Measurements from ENCODE around the gene OR2V1. TPM values are rescaled to one million over a fixed set of nuclear protein-coding genes. Genes with fewer than 3 reads are reported as not detected.

OR2V1 gene
- total RNA-seq, 1 donor from 2014 or later: not detected

GRCh38 chr5:181121675-181122561 is 9.1 kb downstream of the OR2V1 start:
- Mint-ChIP-seq H3K27me3 (peaks cover 89% of the 10 kb centered on the region), H3K36me3 (no peaks in the 10 kb centered on the region), H3K27ac (no peak overlapping the region), H3K4me3 (no peak overlapping the region), H3K9me3 (no peaks in the 10 kb centered on the region), H3K4me1 (ENCODE audit: unreplicated experiment) (no peaks in the 10 kb centered on the region)
- peak; percentile 36 for TF ChIP-seq CTCF (conservative IDR thresholded peaks at IDR 0.05)
- no peak for DNase-seq (ENCODE audit: extremely low spot score, unreplicated experiment)

- Mint-ChIP-seq H3K4me1 (ENCODE audit: unreplicated experiment) (no peaks in the 10 kb centered on the region), H3K36me3 (no peaks in the 10 kb centered on the region), H3K27ac (no peak overlapping the region), H3K9me3 (no peaks in the 10 kb centered on the region), H3K27me3 (peaks cover 90% of the 10 kb centered on the region), H3K4me3 (no peak overlapping the region)
- no peak for TF ChIP-seq CTCF (conservative IDR thresholded peaks at IDR 0.05)
- no peak for DNase-seq (ENCODE audit: extremely low spot score, unreplicated experiment)
These were observed 10.2 kb downstream of the OR2V1 start for GRCh38 chr5:181120761-181121160.

GRCh38 chr5:181120306-181120705 is 10.7 kb downstream of the OR2V1 start:
- no peak overlapping the region for H3K27ac Mint-ChIP-seq
- no peak overlapping the region for H3K4me3 Mint-ChIP-seq
- DNase-seq (ENCODE audit: extremely low spot score, unreplicated experiment): no peak
- no peak for TF ChIP-seq CTCF (conservative IDR thresholded peaks at IDR 0.05)
- no peaks in the 10 kb centered on the region for H3K9me3 Mint-ChIP-seq
- no peaks in the 10 kb centered on the region for H3K36me3 Mint-ChIP-seq
- H3K27me3 Mint-ChIP-seq: peaks cover 92% of the 10 kb centered on the region
- no peaks in the 10 kb centered on the region for H3K4me1 Mint-ChIP-seq (ENCODE audit: unreplicated experiment)

GRCh38 chr5:181119105-181119504 is 11.9 kb downstream of the OR2V1 start:
- no peaks in the 10 kb centered on the region for H3K4me1 Mint-ChIP-seq (ENCODE audit: unreplicated experiment)
- H3K27ac Mint-ChIP-seq: no peak overlapping the region
- peaks cover 94% of the 10 kb centered on the region for H3K27me3 Mint-ChIP-seq
- no peak overlapping the region for H3K4me3 Mint-ChIP-seq
- H3K36me3 Mint-ChIP-seq: no peaks in the 10 kb centered on the region
- no peak for TF ChIP-seq CTCF (conservative IDR thresholded peaks at IDR 0.05)
- H3K9me3 Mint-ChIP-seq: no peaks in the 10 kb centered on the region
- DNase-seq (ENCODE audit: extremely low spot score, unreplicated experiment): no peak

- Mint-ChIP-seq H3K9me3 (no peaks in the 10 kb centered on the region), H3K27ac (no peak overlapping the region), H3K4me1 (ENCODE audit: unreplicated experiment) (no peaks in the 10 kb centered on the region), H3K36me3 (no peaks in the 10 kb centered on the region), H3K4me3 (no peak overlapping the region), H3K27me3 (peaks cover 92% of the 10 kb centered on the region)
- TF ChIP-seq CTCF (conservative IDR thresholded peaks at IDR 0.05): no peak
- DNase-seq (ENCODE audit: extremely low spot score, unreplicated experiment): no peak
These were observed 12.6 kb downstream of the OR2V1 start for GRCh38 chr5:181118369-181118768.

Measured in type B pancreatic cell (in vitro differentiated cells).